DMS53 treated with DMSO at 0.1 percent for 48 hours (cell line): ENCODE results near the gene CDKAL1.

ENCODE experiments used
- DNase-seq: peaks from one replicate; lab custom pipeline; 2025; ENCODE audit not compliant: unreplicated experiment; lab: John Stamatoyannopoulos, UW

Gene CDKAL1

DNA sequence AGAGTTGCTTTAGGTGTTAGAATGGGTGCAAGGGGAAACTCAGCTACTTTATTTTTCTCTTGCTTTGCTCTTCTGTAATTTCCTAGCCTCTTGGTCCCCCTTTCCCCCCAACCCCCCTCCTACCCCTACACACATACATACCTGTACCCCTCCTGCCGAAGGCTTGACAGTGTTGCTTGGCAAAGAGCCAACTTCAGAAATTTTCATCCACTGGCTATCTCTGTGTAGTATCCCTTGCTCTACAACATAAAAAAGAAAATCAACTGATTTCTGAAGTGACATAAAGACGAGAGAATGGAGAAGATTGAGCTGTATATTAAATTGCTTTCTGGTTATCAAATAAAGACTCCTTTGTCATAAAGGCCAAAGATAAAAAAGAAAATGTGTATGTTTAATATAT, 561.2 kb downstream of the CDKAL1 start:
- no peak for DNase-seq

- DNase-seq = no peak
Measured at GRCh38 chr6:21098134-21098533, 563.9 kb downstream of the CDKAL1 start.

GRCh38 chr6:21098744-21099143, 564.5 kb downstream of the CDKAL1 start:
- DNase-seq = no peak

DNA sequence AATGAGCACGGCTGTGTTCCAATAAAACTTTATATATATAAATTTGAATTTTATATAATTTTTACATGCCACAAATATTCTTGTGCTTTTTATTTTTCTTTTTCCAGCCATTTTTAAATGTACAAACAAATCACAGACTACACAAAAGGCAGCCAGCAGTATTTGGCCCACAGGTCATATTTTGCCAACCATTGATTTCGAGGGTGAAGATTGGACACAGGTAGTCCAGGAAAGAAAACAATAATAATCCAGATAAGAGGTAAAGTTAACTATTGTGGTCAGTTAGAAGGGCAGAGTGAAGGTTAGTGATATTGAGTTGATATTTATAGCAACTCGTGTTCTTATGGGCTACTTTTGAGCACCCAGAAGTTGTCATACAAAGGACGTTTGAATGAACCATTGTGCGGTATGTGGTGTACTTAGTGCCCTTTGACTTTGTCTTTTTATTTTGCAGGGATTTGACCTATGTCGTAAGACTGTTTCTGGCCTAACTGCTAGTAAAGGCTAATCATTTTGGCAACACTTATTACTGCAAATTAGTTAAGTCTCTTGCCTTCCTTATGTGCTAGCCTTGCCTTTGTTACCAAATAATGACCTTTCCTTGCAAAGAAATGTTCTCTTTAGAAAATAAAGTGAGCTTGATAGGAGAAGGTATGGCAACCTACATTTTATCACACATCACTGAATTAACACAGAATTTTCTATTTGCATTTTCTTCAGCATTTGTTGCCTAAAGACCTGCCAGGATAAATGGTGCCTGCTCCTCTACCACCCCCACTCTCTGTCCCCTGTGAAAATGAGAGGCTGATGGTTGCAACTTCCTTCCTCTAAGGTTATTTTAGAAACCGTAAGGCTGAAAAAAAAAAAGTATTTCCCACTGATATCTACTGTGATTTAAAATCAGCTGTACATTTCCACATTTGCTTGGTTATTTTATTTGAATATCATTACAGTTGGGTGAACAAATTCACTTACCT, 565.4 kb downstream of the CDKAL1 start:
- DNase-seq = no peak

GRCh38 chr6:21100991-21101390, 566.7 kb downstream of the CDKAL1 start:
- no peak for DNase-seq

DNA sequence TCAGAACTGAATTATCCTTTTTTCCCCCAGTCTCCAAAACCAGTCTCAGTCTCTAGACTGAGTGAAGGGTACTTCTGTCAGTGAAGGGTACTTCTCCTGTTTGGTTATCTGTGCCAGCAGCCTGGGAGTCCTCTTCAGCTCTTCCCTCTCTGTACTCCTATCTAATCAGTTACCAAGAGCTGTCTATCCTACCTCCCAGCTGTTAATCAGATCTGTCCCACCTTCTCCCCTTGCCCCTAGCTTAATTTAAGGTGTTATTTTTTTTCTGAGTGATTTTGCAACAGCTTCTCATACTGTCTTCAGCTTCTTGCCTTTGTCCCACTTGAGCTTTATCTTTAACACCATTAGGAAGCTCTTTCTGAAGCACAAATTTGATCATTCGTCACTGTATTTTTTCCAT, 567.4 kb downstream of the CDKAL1 start:
- DNase-seq = peak; percentile 31

DNA sequence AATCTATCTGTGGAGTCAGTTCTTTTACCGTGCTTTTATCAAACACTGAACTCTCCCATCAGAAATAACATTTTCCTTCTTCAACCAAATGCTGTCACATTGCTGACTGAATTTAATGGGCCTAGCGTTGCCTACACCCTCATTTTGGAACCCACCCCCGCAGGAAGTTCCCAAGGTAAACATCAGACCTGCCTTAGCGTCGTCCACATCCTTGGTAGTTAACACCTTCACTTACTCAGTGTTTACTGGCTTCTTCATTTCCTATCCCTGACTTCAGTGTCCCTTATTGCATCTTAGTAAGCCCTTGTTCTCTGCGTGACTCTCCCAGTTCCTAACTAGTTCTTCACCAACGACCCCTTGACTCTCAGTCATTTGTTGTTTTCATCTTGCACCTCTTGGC, 567.9 kb downstream of the CDKAL1 start:
- no peak for DNase-seq

GRCh38 chr6:21102624-21103023, 568.4 kb downstream of the CDKAL1 start:
- DNase-seq = no peak

DNA sequence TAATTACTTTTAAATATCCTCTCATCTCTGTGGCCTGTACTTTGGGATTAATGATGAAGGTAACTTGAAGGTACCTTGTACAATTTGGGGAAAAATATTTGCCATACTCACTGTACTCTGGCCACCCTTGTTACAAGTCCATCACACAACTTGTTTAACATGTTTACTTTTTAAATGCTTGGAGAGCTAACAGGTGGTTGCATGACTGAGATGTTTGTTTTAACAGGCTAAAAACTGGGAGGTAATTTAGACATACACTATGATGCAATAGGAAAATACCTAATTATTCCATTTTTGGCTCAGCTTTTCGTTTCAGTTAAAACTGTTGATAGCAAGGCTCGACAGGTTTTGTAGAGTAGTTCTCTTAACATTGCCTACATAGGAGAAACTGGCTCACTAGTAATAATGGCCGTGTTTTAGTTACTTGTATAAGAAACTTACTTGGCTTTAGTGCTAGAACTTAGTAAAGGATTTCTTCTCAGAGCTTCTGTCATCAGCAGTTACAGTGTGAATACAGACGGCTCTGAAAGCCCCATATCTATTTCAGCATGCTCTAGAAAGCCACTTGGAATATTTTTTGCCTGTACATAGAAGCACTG, 569.5 kb downstream of the CDKAL1 start:
- DNase-seq = peak; percentile 79

- DNase-seq = no peak
Measured at GRCh38 chr6:21104288-21104687, 570.0 kb downstream of the CDKAL1 start.

DNA sequence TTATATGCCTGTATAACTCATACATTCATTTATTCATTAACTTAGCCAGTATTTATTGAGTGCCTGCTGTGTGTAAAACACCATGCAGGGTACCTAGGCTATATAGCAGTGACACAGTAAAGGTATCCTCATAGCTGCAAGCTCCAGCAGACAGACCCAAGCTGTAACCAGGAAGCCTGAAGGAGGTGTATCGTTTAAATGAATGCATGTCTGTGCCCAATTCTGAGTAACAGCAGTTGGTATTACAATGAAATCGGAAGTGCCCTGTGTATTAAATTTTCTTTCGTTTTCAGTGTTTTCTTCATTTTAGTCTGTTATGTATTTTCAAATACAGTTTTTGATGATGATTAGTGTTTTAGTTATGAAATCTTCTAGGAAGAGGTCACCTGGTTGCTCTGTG, 573.5 kb downstream of the CDKAL1 start:
- DNase-seq = no peak

DNA sequence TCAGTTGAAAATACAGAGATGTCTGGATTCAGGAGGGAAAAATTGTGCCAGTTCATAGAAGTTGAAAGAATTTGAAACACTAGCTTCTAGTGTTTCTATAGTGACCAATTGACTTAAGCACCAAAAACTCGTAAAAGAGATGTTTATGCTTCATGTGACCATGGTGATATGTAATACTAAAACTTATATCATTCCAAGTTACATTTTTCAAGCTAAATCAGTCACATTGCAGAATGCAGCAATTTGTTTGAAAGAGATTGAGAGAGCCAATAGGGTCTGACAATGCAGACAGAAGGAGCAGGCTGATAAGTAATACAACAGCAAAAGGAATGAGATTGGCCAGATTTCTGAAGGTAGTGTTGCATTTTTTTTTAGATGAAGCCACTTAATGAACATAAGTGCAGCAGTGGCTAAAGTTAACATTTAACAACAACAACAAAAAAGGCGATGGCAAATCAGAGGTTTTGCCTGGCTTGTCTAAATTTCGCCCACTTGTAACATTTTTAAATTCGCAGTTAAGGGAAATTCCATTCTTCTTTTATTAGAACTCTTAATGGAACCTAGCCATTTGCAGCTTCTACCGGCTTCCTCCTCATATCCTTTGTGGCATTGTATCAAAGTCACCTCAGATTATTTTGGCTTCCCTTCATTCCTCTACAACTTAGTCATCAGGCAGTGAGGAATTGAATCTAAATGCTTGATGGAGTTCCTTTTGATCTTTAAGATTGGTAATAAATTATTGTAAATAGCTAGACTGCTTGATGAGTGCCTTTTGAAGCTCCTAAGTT, 575.3 kb downstream of the CDKAL1 start:
- DNase-seq = no peak

- no peak for DNase-seq
Measured at GRCh38 chr6:21110684-21111083, 576.4 kb downstream of the CDKAL1 start.

- peak; percentile 46 for DNase-seq
Measured at GRCh38 chr6:21111093-21111725, 577.0 kb downstream of the CDKAL1 start.

DNA sequence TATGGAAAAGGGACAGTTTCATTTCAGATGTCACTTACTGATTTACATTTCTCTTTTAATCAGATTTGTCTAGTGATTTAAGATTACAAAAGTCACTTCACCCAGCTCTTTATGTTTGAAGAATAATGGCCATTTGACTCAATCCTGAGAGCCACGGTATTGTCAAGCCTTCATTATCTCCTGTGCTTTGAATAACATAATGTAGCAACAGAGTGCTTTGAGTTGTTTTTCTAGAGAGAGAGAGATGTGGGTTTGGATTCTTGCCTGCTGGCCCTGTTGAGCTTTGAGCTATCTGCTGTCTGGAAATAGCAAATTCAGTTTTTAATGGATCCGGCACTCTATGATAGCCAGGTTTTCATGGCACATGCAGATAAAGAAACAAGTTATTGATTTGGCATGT, 580.9 kb downstream of the CDKAL1 start:
- no peak for DNase-seq

- no peak for DNase-seq
Measured at GRCh38 chr6:21116736-21117135, 582.5 kb downstream of the CDKAL1 start.

- DNase-seq = no peak
Measured at GRCh38 chr6:21118216-21118780, 584.0 kb downstream of the CDKAL1 start.

DNA sequence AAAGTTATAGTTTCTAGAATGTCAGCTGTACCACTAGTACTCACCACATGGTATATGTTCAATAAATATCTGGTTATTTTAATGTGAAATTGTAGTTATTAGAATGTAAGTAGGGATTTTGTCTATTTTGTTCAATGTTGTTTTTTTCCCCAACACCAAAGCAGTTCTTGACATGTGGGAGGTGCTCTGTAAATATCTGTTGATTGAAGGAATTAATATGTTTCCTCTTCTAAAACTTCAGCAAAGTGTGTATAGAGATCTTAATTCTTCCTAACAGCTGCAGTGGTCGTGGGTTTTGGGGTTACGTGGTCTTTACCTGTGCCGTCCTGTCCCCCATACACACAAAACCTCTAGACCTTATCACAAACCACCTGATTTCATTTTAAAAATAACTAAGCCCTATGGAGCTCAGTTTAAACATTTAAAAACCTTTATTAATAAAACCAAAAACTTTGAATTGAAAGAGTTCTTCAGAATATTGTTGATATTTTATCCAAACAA, 587.4 kb downstream of the CDKAL1 start:
- DNase-seq = no peak

DNA sequence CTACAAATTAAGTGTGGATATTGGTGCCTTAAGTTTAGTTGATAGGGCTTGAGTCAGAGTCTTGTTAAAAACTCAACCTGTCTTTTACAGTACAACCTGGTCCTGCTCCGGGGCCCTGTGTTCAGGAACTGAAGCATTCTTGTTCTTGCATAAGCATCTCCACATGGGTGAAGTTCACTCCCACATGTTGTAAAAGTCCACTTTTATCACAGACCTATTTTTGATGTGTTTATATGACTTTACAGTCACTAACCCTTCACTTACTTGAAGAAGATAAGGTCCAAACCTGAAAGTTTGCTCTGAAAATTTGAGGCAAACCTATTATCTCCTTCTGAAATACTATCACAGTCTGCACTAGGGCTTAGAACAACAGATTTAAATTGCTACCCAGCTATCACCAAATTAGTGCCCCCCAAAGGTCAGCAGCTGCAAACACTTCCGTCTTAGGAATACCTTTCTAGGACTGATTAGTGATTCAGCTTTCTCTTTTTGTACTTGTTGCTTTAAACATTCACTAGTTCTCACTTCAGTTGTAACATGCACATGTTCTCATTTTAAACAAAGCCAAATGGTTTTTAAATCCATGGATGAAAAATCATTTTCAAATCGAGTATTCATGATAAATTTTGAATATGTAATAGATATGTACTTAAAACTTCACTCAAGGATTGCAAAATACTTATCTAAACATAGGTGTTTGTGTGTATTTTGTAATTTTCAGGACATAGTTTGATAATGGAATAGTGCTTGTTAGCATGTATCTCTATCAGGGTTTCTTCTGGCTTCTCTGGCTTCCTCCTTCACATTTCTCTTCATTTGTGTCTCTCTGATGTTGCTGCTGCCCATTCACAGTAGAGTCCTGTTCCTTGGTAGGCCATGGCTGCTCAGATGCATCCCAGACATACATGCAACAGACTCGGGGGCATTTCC, 589.5 kb downstream of the CDKAL1 start:
- DNase-seq = no peak

- DNase-seq = no peak
Measured at GRCh38 chr6:21128601-21129000, 594.3 kb downstream of the CDKAL1 start.
